ENCODE results near the gene YJEFN3. TPM values are rescaled to one million over a fixed set of nuclear protein-coding genes. Genes with fewer than 3 reads are reported as not detected.

YJEFN3 gene
- total RNA-seq, 1 experiment from 2014 or later, result 16.6 TPM

- H3K27ac Mint-ChIP-seq, result no peak overlapping the region
- peaks cover 13 to 31% of the 10 kb centered on the region in 2 experiments for H3K4me1 Mint-ChIP-seq
- Histone ChIP-seq H4K8ac (replicated peaks; ENCODE audit: insufficient read length, low read depth, low read length) (no peak overlapping the region), H3K14ac (ENCODE audit: insufficient read depth, low read length) (no peak overlapping the region), H3K9me3 (ENCODE audit: control insufficient read depth, low read depth, low read length) (no peaks in the 10 kb centered on the region), H2BK120ac (ENCODE audit: low read depth, low read length, poor library complexity, severe bottlenecking) (no peak overlapping the region), H3K4me2 (ENCODE audit: insufficient read depth, insufficient read length, low read length) (no peak overlapping the region), H4K5ac (ENCODE audit: insufficient read length, low read depth, low read length) (no peak overlapping the region), H3K4ac (ENCODE audit: low read depth, low read length) (no peak overlapping the region), H2BK15ac (ENCODE audit: low read depth, low read length) (no peak overlapping the region), H3K18ac (ENCODE audit: insufficient read length, low read depth, low read length) (no peak overlapping the region), H3K79me2 (ENCODE audit: insufficient read depth, low read length) (no peaks in the 10 kb centered on the region), H3K56ac (ENCODE audit: insufficient read length, low read depth, low read length) (no peak overlapping the region), H3K23ac (ENCODE audit: insufficient read length, low read depth, low read length) (no peak overlapping the region), H3K27ac (ENCODE audit: insufficient read length, low read depth, low read length) (no peak overlapping the region), H3K79me1 (ENCODE audit: insufficient read depth, low read depth, low read length, poor library complexity, severe bottlenecking) (peaks cover 5% of the 10 kb centered on the region), H2BK5ac (ENCODE audit: insufficient read length, low read length) (no peak overlapping the region), H3T11ph (ENCODE audit: low read length) (no peak overlapping the region), H4K91ac (ENCODE audit: insufficient read length, low read depth, low read length) (no peak overlapping the region), H2AFZ (ENCODE audit: low read length) (no peak overlapping the region), H2AK5ac (ENCODE audit: insufficient read length, low read length) (no peak overlapping the region), H2BK20ac (ENCODE audit: low read depth, low read length, poor library complexity, severe bottlenecking) (no peak overlapping the region), H2BK12ac (ENCODE audit: insufficient read length, low read depth, low read length) (no peak overlapping the region), H3K23me2 (ENCODE audit: insufficient read length, low read depth, low read length, poor library complexity, severe bottlenecking) (no peaks in the 10 kb centered on the region), H4K20me1 (ENCODE audit: control insufficient read depth, insufficient read depth, insufficient read length) (peaks cover 3% of the 10 kb centered on the region), H3K4me1 (ENCODE audit: insufficient read depth, low read length) (no peaks in the 10 kb centered on the region), H3K9ac (ENCODE audit: extremely low read depth, insufficient read length, low read length) (no peak overlapping the region), H3K27me3 (ENCODE audit: insufficient read depth, low read length) (no peaks in the 10 kb centered on the region)
- peaks cover 13 to 63% (median 47%) of the 10 kb centered on the region in 3 experiments; a peak in 6 of 7 replicates for H3K36me3 Mint-ChIP-seq (ENCODE audit: insufficient read depth in 1 of 3, low read depth in 3 of 3)
- no peak for TF ChIP-seq CTCF (conservative IDR thresholded peaks at IDR 0.05)
- DNase-seq, result peak; percentile 28
- WGBS (ENCODE audit: extremely low coverage, insufficient read length, low lambda C conversion rate), result no CpG with 5 or more reads among the region's 27 CpGs
- peaks cover 1% of the 10 kb centered on the region; the same call in 1 of the 2 replicates for H3K27me3 Mint-ChIP-seq (ENCODE audit: low read depth)
- no peaks in the 10 kb centered on the region for H3K9me3 Mint-ChIP-seq
- H3K4me3 Mint-ChIP-seq, result no peak overlapping the region
These were observed 761 bp upstream of the YJEFN3 start for GRCh38 chr19:19527674-19528625.

Data from H9 (cell line).